ENCODE data around the gene TDRD10. TPM values are rescaled to one million over a fixed set of nuclear protein-coding genes. Genes with fewer than 3 reads are reported as not detected.

The TDRD10 gene
- polyA plus RNA-seq, 3 donors: not detected

GRCh38 chr1:154573168-154573510 lies 71.1 kb downstream of the TDRD10 start:
- no peak for DNase-seq
- no peak overlapping the region for H3K9ac ChIP-seq (ENCODE audit: insufficient read depth, low read length, poor library complexity, severe bottlenecking)
- Mint-ChIP-seq H3K9me3 (peaks cover 0 to 2% (median 0%) of the 10 kb centered on the region in 7 donors), H3K27ac (no peak overlapping the region), H3K27me3 (ENCODE audit: low read depth in 3 of 3) (peaks cover 7 to 21% (median 12%) of the 10 kb centered on the region in 3 donors), H3K4me3 (no peak overlapping the region), H3K4me1 (peaks cover under 1% of the 10 kb centered on the region), H3K36me3 (peaks cover 0 to under 1% of the 10 kb centered on the region in 2 donors)
- H3K27ac ChIP-seq (ENCODE audit: low read depth in 1 of 2, low read length in 2 of 2): no peak overlapping the region
- H2AFZ ChIP-seq (ENCODE audit: insufficient read depth, low read depth, low read length, poor library complexity, severe bottlenecking): no peak overlapping the region
- peaks cover 0 to 8% of the 10 kb centered on the region in 2 donors for H3K27me3 ChIP-seq (ENCODE audit: control insufficient read depth in 2 of 2, insufficient read depth in 2 of 2, low read length in 2 of 2)
- H3K9me3 ChIP-seq (replicated peaks in 1 of 2; ENCODE audit: control insufficient read depth in 1 of 2, insufficient read depth in 1 of 2, low read length in 2 of 2): no peaks in the 10 kb centered on the region
- peaks cover 16% of the 10 kb centered on the region for H4K20me1 ChIP-seq (ENCODE audit: insufficient read depth, low read length)
- H3K4me2 ChIP-seq (replicated peaks; ENCODE audit: extremely low read depth, low read length, poor library complexity, severe bottlenecking): no peak overlapping the region
- H3K79me2 ChIP-seq (ENCODE audit: insufficient read depth, low read length): no peaks in the 10 kb centered on the region
- H3K4me3 ChIP-seq (replicated peaks in 1 of 3; ENCODE audit: low read depth in 2 of 3, low read length in 3 of 3): no peak overlapping the region
- no peak for TF ChIP-seq CTCF (IDR thresholded peaks at IDR 0.05)
- H3K36me3 ChIP-seq (replicated peaks in 1 of 2; ENCODE audit: control insufficient read depth in 1 of 2, insufficient read depth in 2 of 2, low read length in 2 of 2): peaks cover 0 to 1% of the 10 kb centered on the region in 2 donors
- peaks cover under 1 to 1% of the 10 kb centered on the region in 2 donors for H3K4me1 ChIP-seq (ENCODE audit: control insufficient read depth in 1 of 2, insufficient read depth in 2 of 2, low read length in 2 of 2)
- 90% methylated on average over 3 of the region's 3 CpGs for WGBS (ENCODE audit: insufficient coverage)
- intact Hi-C loops (cut with micrococcal nuclease): no loop called here

GRCh38 chr1:154574716-154575115 lies 72.7 kb downstream of the TDRD10 start:
- H3K27ac Mint-ChIP-seq: peak overlapping the region in 1 of 7 donors; percentile 14
- no peaks in the 10 kb centered on the region for H3K4me1 Mint-ChIP-seq

More at GRCh38 chr1:154574716-154575115, 72.7 kb downstream of the TDRD10 start:
- H3K27me3 ChIP-seq (ENCODE audit: control insufficient read depth in 2 of 2, insufficient read depth in 2 of 2, low read length in 2 of 2): no peaks in the 10 kb centered on the region
- DNase-seq: no peak
- no peak overlapping the region for H2AFZ ChIP-seq (ENCODE audit: insufficient read depth, low read depth, low read length, poor library complexity, severe bottlenecking)
- H3K4me3 ChIP-seq (replicated peaks in 1 of 3; ENCODE audit: low read depth in 2 of 3, low read length in 3 of 3): no peak overlapping the region
- no peak for TF ChIP-seq CTCF (IDR thresholded peaks at IDR 0.05)
- no peaks in the 10 kb centered on the region for H3K4me1 ChIP-seq (ENCODE audit: control insufficient read depth in 1 of 2, insufficient read depth in 2 of 2, low read length in 2 of 2)
- no peak overlapping the region for H3K4me2 ChIP-seq (replicated peaks; ENCODE audit: extremely low read depth, low read length, poor library complexity, severe bottlenecking)
- no peaks in the 10 kb centered on the region for H3K79me2 ChIP-seq (ENCODE audit: insufficient read depth, low read length)
- WGBS (ENCODE audit: insufficient coverage): 28% methylated on average over 3 of the region's 7 CpGs
- H3K9me3 ChIP-seq (replicated peaks in 1 of 2; ENCODE audit: control insufficient read depth in 1 of 2, insufficient read depth in 1 of 2, low read length in 2 of 2): no peaks in the 10 kb centered on the region
- peaks cover 32% of the 10 kb centered on the region for H4K20me1 ChIP-seq (ENCODE audit: insufficient read depth, low read length)
- no peak overlapping the region for H3K27ac ChIP-seq (ENCODE audit: low read depth in 1 of 2, low read length in 2 of 2)
- H3K27me3 Mint-ChIP-seq (ENCODE audit: low read depth in 3 of 3): peaks cover 2 to 9% (median 3%) of the 10 kb centered on the region in 3 donors
- peaks cover 15 to 16% of the 10 kb centered on the region in 2 donors for H3K36me3 Mint-ChIP-seq
- H3K36me3 ChIP-seq (replicated peaks in 1 of 2; ENCODE audit: control insufficient read depth in 1 of 2, insufficient read depth in 2 of 2, low read length in 2 of 2): peaks cover 13 to 17% of the 10 kb centered on the region in 2 donors
- H3K4me3 Mint-ChIP-seq: no peak overlapping the region
- peaks cover 0 to 2% (median 0%) of the 10 kb centered on the region in 7 donors for H3K9me3 Mint-ChIP-seq
- no peak overlapping the region for H3K9ac ChIP-seq (ENCODE audit: insufficient read depth, low read length, poor library complexity, severe bottlenecking)
- intact Hi-C loops (cut with micrococcal nuclease): no loop called here
